Dermis microvascular lymphatic vessel endothelial cell (primary cell): ENCODE measurements around the gene IL2RG. TPM values are rescaled to one million over a fixed set of nuclear protein-coding genes. Genes with fewer than 3 reads are reported as not detected.
A peak's percentile ranks its signal among the peaks of the same experiment; 100 is the strongest.

Source experiments
- DNase-seq, 2 donors: peaks; one replicate each; pipeline versions ENCODE4 v3.0.0 to v3.0.0-alpha.2; 2010; ENCODE audit warnings: low read depth in 2 of 2
- total RNA-seq: library from RNA; depleted of rRNA; stranded (reverse); fragments of >200 nt; gene quantifications from 2 replicates; pipeline ENCODE4 v1.2.1, GENCODE V29; 2014

The IL2RG gene
- total RNA-seq: 0.13 and 0.25 TPM in 2 replicates

- no peak for DNase-seq
Measured at GRCh38 chrX:71111141-71111843, at the start of gene IL2RG. Gene IL2RG (minus strand): TSS chrX:71111577. CDS start chrX:71111539, 38 bp downstream.

- DNase-seq: no peak
Measured at GRCh38 chrX:71160475-71160874, 49.1 kb upstream of the IL2RG start.

GRCh38 chrX:71159335-71159734 is 48.0 kb upstream of the IL2RG start:
- DNase-seq: no peak

- no peak for DNase-seq
Measured at GRCh38 chrX:71158603-71159002, 47.2 kb upstream of the IL2RG start.

- DNase-seq: no peak
Measured at GRCh38 chrX:71154641-71155040, 43.3 kb upstream of the IL2RG start.

- DNase-seq: no peak
Measured at GRCh38 chrX:71154196-71154595, 42.8 kb upstream of the IL2RG start.

- no peak for DNase-seq
Measured at GRCh38 chrX:71151366-71151765, 40.0 kb upstream of the IL2RG start.

- DNase-seq: no peak
Measured at GRCh38 chrX:71148278-71148663, 36.9 kb upstream of the IL2RG start.

GRCh38 chrX:71147496-71148277 is 36.3 kb upstream of the IL2RG start:
- DNase-seq: no peak

- no peak for DNase-seq
Measured at GRCh38 chrX:71144651-71145050, 33.3 kb upstream of the IL2RG start, which contains the start of gene NLGN3. Gene NLGN3 (plus strand): TSS chrX:71144841. CDS start chrX:71147750, 2,909 bp downstream.

GRCh38 chrX:71143508-71143907 is 32.1 kb upstream of the IL2RG start:
- DNase-seq: no peak

- DNase-seq: no peak
Measured at GRCh38 chrX:71140440-71140839, 29.1 kb upstream of the IL2RG start.

- no peak for DNase-seq
Measured at GRCh38 chrX:71131510-71131909, 20.1 kb upstream of the IL2RG start.

GRCh38 chrX:71128915-71129765 is 17.8 kb upstream of the IL2RG start:
- DNase-seq: peak in 1 of 2 donors; percentile 56

- no peak for DNase-seq
Measured at GRCh38 chrX:71128166-71128833, 16.9 kb upstream of the IL2RG start.

GRCh38 chrX:71118985-71119535 is 7.7 kb upstream of the IL2RG start:
- peak in 1 of 2 donors; percentile 52 for DNase-seq

GRCh38 chrX:71118032-71118984 is 6.9 kb upstream of the IL2RG start, which contains the start of gene MED12:
Gene MED12 (plus strand): TSS chrX:71118596. CDS start chrX:71118755, 159 bp downstream.
- DNase-seq: peak; percentile 32 to 72

- no peak for DNase-seq
Measured at GRCh38 chrX:71117358-71117757, 6.0 kb upstream of the IL2RG start.

- no peak for DNase-seq
Measured at GRCh38 chrX:71111921-71112431, 599 bp upstream of the IL2RG start.
